ENCODE results near the gene RXRA.
"Not testable (repeated sequence)": the region's sequence is repeated elsewhere in the genome, so short reads cannot be mapped to it uniquely, and the experiment has no call there.

RXRA gene

DNA sequence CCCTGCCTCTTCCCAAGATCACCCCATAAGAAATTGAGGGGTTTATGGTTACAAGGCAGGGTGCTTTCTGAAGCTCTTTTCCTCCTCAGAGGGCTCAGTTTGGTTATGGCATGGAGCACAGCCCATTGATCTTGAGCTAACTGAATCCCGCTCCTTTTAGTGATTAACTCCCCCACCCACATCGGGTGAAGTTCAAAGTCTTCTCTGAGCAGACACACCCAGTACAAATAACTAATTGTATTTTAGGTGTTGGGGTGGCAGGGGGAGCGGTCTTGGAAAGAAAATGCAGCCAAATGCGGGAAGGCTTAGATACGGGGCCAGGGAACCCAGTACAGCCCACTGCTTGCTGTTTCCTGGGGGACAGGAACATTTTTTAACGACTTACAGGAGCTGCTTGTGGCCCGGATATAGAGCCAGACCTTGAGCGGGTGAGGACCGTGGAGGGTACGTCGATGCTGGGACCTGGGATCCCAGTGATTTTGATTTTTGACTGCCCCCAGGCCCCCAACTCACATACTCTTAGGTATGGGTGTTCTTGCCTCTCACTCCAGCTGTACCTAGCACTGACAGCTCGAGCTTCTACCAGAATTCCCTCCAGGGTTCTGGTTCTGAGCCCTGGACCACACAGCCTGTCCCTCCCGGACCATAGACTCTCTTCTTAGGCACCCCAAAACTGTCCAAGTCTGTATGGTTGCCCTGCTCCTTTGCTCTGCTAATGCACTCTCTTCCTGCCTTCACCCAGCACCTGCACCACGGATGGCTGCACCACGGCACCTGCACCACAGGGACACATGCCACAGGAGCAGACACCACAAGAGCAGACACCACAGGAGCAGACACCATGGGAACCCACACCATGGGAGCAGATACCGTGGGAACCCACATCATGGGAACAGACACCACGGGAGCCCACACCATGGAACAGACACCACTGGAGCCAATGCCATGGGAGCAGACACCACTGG is 18.3 kb upstream of the RXRA start:
- Histone ChIP-seq H3K4me3 (no peak overlapping the region), H3K36me3 (no peaks in the 10 kb centered on the region), H3K27ac (peak overlapping the region; percentile 76), H3K9me3 (peaks cover 18% of the 10 kb centered on the region), H3K4me1 (peaks cover 41% of the 10 kb centered on the region), H3K27me3 (no peaks in the 10 kb centered on the region), H3K9ac (no peak overlapping the region), H3K4me2 (peak overlapping the region; percentile 65), H4K20me1 (no peaks in the 10 kb centered on the region)
- TF ChIP-seq Cebpa-rat (IDR thresholded peaks at IDR 0.05), result no peak

DNA sequence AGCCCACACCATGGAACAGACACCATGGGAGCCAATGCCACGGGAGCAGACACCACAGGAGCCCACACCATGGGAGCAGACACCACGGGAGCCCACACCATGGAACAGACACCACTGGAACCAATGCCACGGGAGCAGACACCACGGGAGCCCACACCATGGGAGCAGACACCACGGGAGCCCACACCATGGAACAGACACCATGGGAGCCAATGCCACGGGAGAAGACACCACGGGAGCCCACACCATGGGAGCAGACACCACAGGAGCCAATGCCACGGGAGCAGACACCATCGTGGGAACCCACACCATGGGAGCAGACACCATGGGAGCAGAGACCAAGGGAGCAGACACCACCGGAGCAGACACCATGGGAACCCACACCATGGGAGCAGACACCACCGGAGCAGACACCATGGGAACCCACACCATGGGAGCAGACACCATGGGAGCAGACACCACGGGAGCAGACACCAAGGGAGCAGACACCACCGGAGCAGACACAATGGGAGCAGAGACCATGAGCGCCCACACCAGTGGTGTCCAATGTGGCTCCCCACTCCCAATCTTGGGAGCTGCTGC is 17.5 kb upstream of the RXRA start:
- Histone ChIP-seq H3K4me2 (peak overlapping the region; percentile 17; the same call in 1 of the 2 replicates), H3K9me3 (peaks cover 16% of the 10 kb centered on the region), H3K4me1 (peaks cover 33% of the 10 kb centered on the region)
- H3K36me3 ChIP-seq, H3K9ac ChIP-seq, H4K20me1 ChIP-seq, H3K27me3 ChIP-seq, H3K4me3 ChIP-seq, H3K27ac ChIP-seq: not testable (repeated sequence)

- Histone ChIP-seq H3K27ac (no peak overlapping the region), H4K20me1 (no peaks in the 10 kb centered on the region), H3K9ac (no peak overlapping the region), H3K36me3 (no peaks in the 10 kb centered on the region), H3K4me3 (no peak overlapping the region), H3K9me3 (peaks cover 14% of the 10 kb centered on the region), H3K4me1 (peaks cover 45% of the 10 kb centered on the region), H3K27me3 (no peaks in the 10 kb centered on the region), H3K4me2 (no peak overlapping the region)
- no peak for TF ChIP-seq Cebpa-rat (IDR thresholded peaks at IDR 0.05)
Observed at GRCh38 chr9:134313470-134313869, 12.8 kb upstream of the RXRA start.

DNA sequence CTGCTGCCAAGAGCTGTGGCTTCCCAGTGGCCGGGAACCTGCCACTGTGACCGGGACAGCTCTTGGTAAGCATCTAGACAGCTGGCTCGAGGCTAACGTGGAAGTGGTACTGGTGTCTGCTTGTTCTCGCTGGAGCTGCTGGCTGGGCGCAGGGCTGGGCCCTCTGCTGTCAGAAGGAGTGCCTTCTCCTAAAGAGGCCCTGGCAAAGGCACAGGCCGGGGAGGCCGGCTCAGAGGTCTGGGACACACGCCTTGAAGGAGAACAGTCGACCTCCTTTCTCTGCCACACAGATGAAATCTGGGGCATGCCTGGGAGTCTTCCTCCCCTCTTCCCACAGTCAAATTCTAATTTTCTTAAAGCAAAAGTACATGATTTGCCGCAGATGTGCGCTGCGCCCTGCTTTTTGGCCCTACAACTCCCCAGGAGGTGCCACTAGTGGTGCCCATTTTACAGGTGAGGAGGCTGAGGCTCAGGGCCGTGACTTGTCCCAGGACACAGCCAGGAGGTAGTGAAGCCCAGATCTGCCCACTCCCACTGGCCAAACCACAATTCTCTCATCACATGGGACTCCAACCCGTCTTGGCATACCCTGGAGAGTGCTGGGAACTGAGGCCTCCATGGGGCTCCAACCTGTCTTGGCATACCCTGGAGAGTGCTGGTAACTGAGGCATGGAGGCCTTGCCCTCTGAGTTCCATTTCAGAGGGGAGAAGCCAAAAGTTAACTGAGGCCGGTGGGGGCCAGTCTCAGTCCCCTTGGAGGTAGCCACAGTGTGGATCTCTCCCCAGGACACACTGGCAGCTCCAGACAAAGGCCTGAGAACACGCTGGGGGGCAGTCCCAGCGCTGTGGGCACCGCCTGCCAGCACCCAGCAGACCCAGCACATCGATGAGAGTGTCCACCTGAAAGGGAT is 12.0 kb upstream of the RXRA start:
- no peak overlapping the region for H3K4me3 ChIP-seq
- H3K9me3 ChIP-seq, result peaks cover 14% of the 10 kb centered on the region
- H3K36me3 ChIP-seq, result no peaks in the 10 kb centered on the region
- H3K4me1 ChIP-seq, result peaks cover 53% of the 10 kb centered on the region
- H4K20me1 ChIP-seq, result no peaks in the 10 kb centered on the region
- H3K9ac ChIP-seq, result no peak overlapping the region
- TF ChIP-seq Cebpa-rat (IDR thresholded peaks at IDR 0.05), result no peak
- H3K27ac ChIP-seq, result no peak overlapping the region
- H3K4me2 ChIP-seq, result no peak overlapping the region
- no peaks in the 10 kb centered on the region for H3K27me3 ChIP-seq

DNA sequence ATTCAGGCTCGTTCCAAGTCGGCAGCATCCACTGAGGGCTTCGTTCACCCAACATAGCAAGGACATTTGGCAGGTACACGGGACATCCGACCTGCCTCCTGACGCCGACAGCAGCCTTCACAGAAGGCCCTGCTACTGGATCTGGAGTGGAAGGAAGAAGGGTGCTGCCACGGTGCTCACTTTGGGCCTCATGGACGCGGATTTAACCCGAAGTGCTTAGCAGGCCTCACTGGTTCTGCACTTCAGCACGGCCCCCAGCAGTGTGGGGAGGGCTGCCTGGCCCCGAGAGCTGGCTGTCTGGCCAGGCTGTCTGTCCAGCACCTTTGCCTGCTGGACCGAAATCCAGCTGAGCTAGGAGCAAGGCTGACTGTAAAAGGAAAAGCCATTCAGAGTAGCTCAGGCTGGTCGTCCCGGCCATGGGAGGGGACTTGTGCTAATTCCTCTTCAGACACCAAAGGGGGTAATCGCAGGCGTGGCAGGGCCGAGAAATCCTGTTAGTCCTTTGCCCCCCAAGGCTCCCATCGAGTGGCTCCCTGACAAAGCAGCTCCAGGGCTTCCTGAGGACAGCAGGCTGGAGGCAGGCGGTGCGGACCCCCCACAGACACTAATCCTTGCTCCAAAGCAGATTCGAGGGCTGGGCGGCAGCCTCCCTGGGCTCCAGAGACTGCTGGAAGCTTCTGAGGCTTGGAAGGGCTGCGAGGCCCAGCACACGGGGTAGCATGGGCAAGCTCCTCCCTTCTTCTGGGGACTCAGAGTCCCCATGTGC is 11.1 kb upstream of the RXRA start:
- TF ChIP-seq Cebpa-rat (IDR thresholded peaks at IDR 0.05), result no peak
- Histone ChIP-seq H3K9me3 (peaks cover 14% of the 10 kb centered on the region), H3K4me1 (peaks cover 61% of the 10 kb centered on the region), H3K4me3 (no peak overlapping the region), H3K4me2 (peak overlapping the region; percentile 61; the same call in 1 of the 2 replicates), H3K27ac (peak overlapping the region; percentile 46), H3K27me3 (no peaks in the 10 kb centered on the region), H3K36me3 (no peaks in the 10 kb centered on the region), H3K9ac (no peak overlapping the region), H4K20me1 (no peaks in the 10 kb centered on the region)

GRCh38 chr9:134315716-134316448 is 10.4 kb upstream of the RXRA start:
- H3K36me3 ChIP-seq, result no peaks in the 10 kb centered on the region
- no peaks in the 10 kb centered on the region for H4K20me1 ChIP-seq
- H3K4me3 ChIP-seq, result no peak overlapping the region
- H3K27ac ChIP-seq, result peak overlapping the region; percentile 46
- H3K9ac ChIP-seq, result no peak overlapping the region
- TF ChIP-seq Cebpa-rat (IDR thresholded peaks at IDR 0.05), result no peak
- no peaks in the 10 kb centered on the region for H3K27me3 ChIP-seq
- peaks cover 12% of the 10 kb centered on the region for H3K9me3 ChIP-seq
- peaks cover 68% of the 10 kb centered on the region for H3K4me1 ChIP-seq
- H3K4me2 ChIP-seq, result peak overlapping the region; percentile 61

GRCh38 chr9:134316449-134317160 is 9.7 kb upstream of the RXRA start:
- Histone ChIP-seq H3K9ac (no peak overlapping the region), H3K27ac (peak overlapping the region; percentile 35; the same call in 1 of the 2 replicates), H3K27me3 (no peaks in the 10 kb centered on the region), H3K4me3 (no peak overlapping the region), H3K4me1 (peaks cover 76% of the 10 kb centered on the region), H3K36me3 (no peaks in the 10 kb centered on the region), H3K9me3 (peaks cover 9% of the 10 kb centered on the region; the same call in 1 of the 2 replicates), H4K20me1 (no peaks in the 10 kb centered on the region), H3K4me2 (peak overlapping the region; percentile 61)
- no peak for TF ChIP-seq Cebpa-rat (IDR thresholded peaks at IDR 0.05)

- H3K9ac ChIP-seq, result no peak overlapping the region
- H3K4me1 ChIP-seq, result peaks cover 84% of the 10 kb centered on the region
- H3K4me2 ChIP-seq, result peak overlapping the region; percentile 61
- H4K20me1 ChIP-seq, result no peaks in the 10 kb centered on the region
- peaks cover 6% of the 10 kb centered on the region; the same call in 1 of the 2 replicates for H3K9me3 ChIP-seq
- no peaks in the 10 kb centered on the region for H3K36me3 ChIP-seq
- H3K27me3 ChIP-seq, result no peaks in the 10 kb centered on the region
- H3K27ac ChIP-seq, result no peak overlapping the region
- H3K4me3 ChIP-seq, result no peak overlapping the region
- no peak for TF ChIP-seq Cebpa-rat (IDR thresholded peaks at IDR 0.05)
Observed at GRCh38 chr9:134317400-134317789, 8.9 kb upstream of the RXRA start.

Measured in BLaER1 (cell line).